GM21526 (cell line): Measurements from ENCODE around the gene UPF2.

Experiments used
- ATAC-seq: cut with Tn5 transposase; IDR thresholded peaks from one replicate; pipeline ENCODE4 v1.9.1; 2021; ENCODE audit warnings: moderate library complexity; ENCODE audit not compliant: unreplicated experiment, low FRiP score

Gene UPF2

GRCh38 chr10:11962176-11962575, 80.4 kb downstream of the UPF2 start:
- ATAC-seq: no peak

GRCh38 chr10:11961771-11962170, 80.8 kb downstream of the UPF2 start:
- ATAC-seq: no peak

GRCh38 chr10:11959966-11960365, 82.6 kb downstream of the UPF2 start:
- ATAC-seq: no peak

- ATAC-seq: no peak
These were observed 83.7 kb downstream of the UPF2 start for GRCh38 chr10:11958956-11959355.

- ATAC-seq: no peak
These were observed 90.9 kb downstream of the UPF2 start for GRCh38 chr10:11951695-11952094.

- no peak for ATAC-seq
These were observed 92.1 kb downstream of the UPF2 start for GRCh38 chr10:11950325-11951018.

GRCh38 chr10:11949152-11949551, 93.5 kb downstream of the UPF2 start:
- no peak for ATAC-seq

GRCh38 chr10:11946652-11947051, 96.0 kb downstream of the UPF2 start:
- ATAC-seq: no peak

- no peak for ATAC-seq
These were observed 106.0 kb downstream of the UPF2 start for GRCh38 chr10:11936389-11937152.

GRCh38 chr10:11934262-11934661, 108.3 kb downstream of the UPF2 start:
- ATAC-seq: no peak

- ATAC-seq: no peak
These were observed 108.9 kb downstream of the UPF2 start for GRCh38 chr10:11933577-11934223.

GRCh38 chr10:11931038-11931437, 111.6 kb downstream of the UPF2 start:
- ATAC-seq: no peak

GRCh38 chr10:11930312-11930978, 112.2 kb downstream of the UPF2 start:
- no peak for ATAC-seq

- ATAC-seq: no peak
These were observed 114.9 kb downstream of the UPF2 start for GRCh38 chr10:11927746-11928145.

- no peak for ATAC-seq
These were observed 120.7 kb downstream of the UPF2 start for GRCh38 chr10:11921800-11922392.

- no peak for ATAC-seq
These were observed 123.3 kb downstream of the UPF2 start for GRCh38 chr10:11919271-11919670.

GRCh38 chr10:11918384-11918783, 124.2 kb downstream of the UPF2 start:
- no peak for ATAC-seq

GRCh38 chr10:11913079-11913641, 129.4 kb downstream of the UPF2 start:
- no peak for ATAC-seq

GRCh38 chr10:11910102-11910501, 132.5 kb downstream of the UPF2 start:
- no peak for ATAC-seq

- no peak for ATAC-seq
These were observed 133.0 kb downstream of the UPF2 start for GRCh38 chr10:11909618-11910017.
